ENCODE results near the gene TFAP2D.

TFAP2D gene

GRCh38 chr6:50780382-50780781, 67.1 kb downstream of the TFAP2D start:
- Histone ChIP-seq H3K27me3 (replicated peaks; ENCODE audit: control insufficient read depth, insufficient read depth, low read length, poor library complexity, severe bottlenecking) (no peaks in the 10 kb centered on the region), H3K27ac (ENCODE audit: insufficient read depth, low read length, poor library complexity, severe bottlenecking) (no peak overlapping the region), H3K36me3 (ENCODE audit: control insufficient read depth, insufficient read depth, low read length) (no peaks in the 10 kb centered on the region), H3K4me1 (ENCODE audit: control insufficient read depth, insufficient read depth, low read length, poor library complexity, severe bottlenecking) (no peaks in the 10 kb centered on the region), H3K9me3 (ENCODE audit: control insufficient read depth, low read length) (no peaks in the 10 kb centered on the region), H3K4me3 (ENCODE audit: insufficient read depth, low read depth, low read length, poor library complexity, severe bottlenecking) (no peak overlapping the region)
- DNase-seq, result no peak

GRCh38 chr6:50785921-50786320, 72.6 kb downstream of the TFAP2D start:
- Histone ChIP-seq H3K36me3 (ENCODE audit: control insufficient read depth, insufficient read depth, low read length) (no peaks in the 10 kb centered on the region), H3K4me1 (ENCODE audit: control insufficient read depth, insufficient read depth, low read length, poor library complexity, severe bottlenecking) (no peaks in the 10 kb centered on the region), H3K9me3 (ENCODE audit: control insufficient read depth, low read length) (no peaks in the 10 kb centered on the region), H3K27me3 (replicated peaks; ENCODE audit: control insufficient read depth, insufficient read depth, low read length, poor library complexity, severe bottlenecking) (no peaks in the 10 kb centered on the region), H3K27ac (ENCODE audit: insufficient read depth, low read length, poor library complexity, severe bottlenecking) (no peak overlapping the region), H3K4me3 (ENCODE audit: insufficient read depth, low read depth, low read length, poor library complexity, severe bottlenecking) (no peak overlapping the region)
- no peak for DNase-seq

GRCh38 chr6:50791900-50792508, 78.7 kb downstream of the TFAP2D start:
- H3K27ac ChIP-seq (ENCODE audit: insufficient read depth, low read length, poor library complexity, severe bottlenecking), result no peak overlapping the region
- no peak overlapping the region for H3K4me3 ChIP-seq (ENCODE audit: insufficient read depth, low read depth, low read length, poor library complexity, severe bottlenecking)
- H3K4me1 ChIP-seq (ENCODE audit: control insufficient read depth, insufficient read depth, low read length, poor library complexity, severe bottlenecking), result no peaks in the 10 kb centered on the region
- no peaks in the 10 kb centered on the region for H3K9me3 ChIP-seq (ENCODE audit: control insufficient read depth, low read length)
- H3K36me3 ChIP-seq (ENCODE audit: control insufficient read depth, insufficient read depth, low read length), result no peaks in the 10 kb centered on the region
- DNase-seq, result no peak
- H3K27me3 ChIP-seq (replicated peaks; ENCODE audit: control insufficient read depth, insufficient read depth, low read length, poor library complexity, severe bottlenecking), result no peaks in the 10 kb centered on the region

GRCh38 chr6:50792771-50793170, 79.4 kb downstream of the TFAP2D start:
- H3K27me3 ChIP-seq (replicated peaks; ENCODE audit: control insufficient read depth, insufficient read depth, low read length, poor library complexity, severe bottlenecking), result no peaks in the 10 kb centered on the region
- H3K4me1 ChIP-seq (ENCODE audit: control insufficient read depth, insufficient read depth, low read length, poor library complexity, severe bottlenecking), result no peaks in the 10 kb centered on the region
- H3K9me3 ChIP-seq (ENCODE audit: control insufficient read depth, low read length), result no peaks in the 10 kb centered on the region
- H3K27ac ChIP-seq (ENCODE audit: insufficient read depth, low read length, poor library complexity, severe bottlenecking), result no peak overlapping the region
- DNase-seq, result no peak
- H3K36me3 ChIP-seq (ENCODE audit: control insufficient read depth, insufficient read depth, low read length), result no peaks in the 10 kb centered on the region
- H3K4me3 ChIP-seq (ENCODE audit: insufficient read depth, low read depth, low read length, poor library complexity, severe bottlenecking), result no peak overlapping the region

GRCh38 chr6:50795574-50795973, 82.2 kb downstream of the TFAP2D start:
- no peaks in the 10 kb centered on the region for H3K9me3 ChIP-seq (ENCODE audit: control insufficient read depth, low read length)
- DNase-seq, result no peak

GRCh38 chr6:50804283-50804682, 91.0 kb downstream of the TFAP2D start:
- H3K4me1 ChIP-seq (ENCODE audit: control insufficient read depth, insufficient read depth, low read length, poor library complexity, severe bottlenecking), result no peaks in the 10 kb centered on the region
- no peak overlapping the region for H3K27ac ChIP-seq (ENCODE audit: insufficient read depth, low read length, poor library complexity, severe bottlenecking)
- DNase-seq, result no peak
- no peak overlapping the region for H3K4me3 ChIP-seq (ENCODE audit: insufficient read depth, low read depth, low read length, poor library complexity, severe bottlenecking)
- no peaks in the 10 kb centered on the region for H3K36me3 ChIP-seq (ENCODE audit: control insufficient read depth, insufficient read depth, low read length)
- H3K9me3 ChIP-seq (ENCODE audit: control insufficient read depth, low read length), result no peaks in the 10 kb centered on the region
- no peaks in the 10 kb centered on the region for H3K27me3 ChIP-seq (replicated peaks; ENCODE audit: control insufficient read depth, insufficient read depth, low read length, poor library complexity, severe bottlenecking)

More at GRCh38 chr6:50795574-50795973, 82.2 kb downstream of the TFAP2D start:
- Histone ChIP-seq H3K36me3 (ENCODE audit: control insufficient read depth, insufficient read depth, low read length) (no peaks in the 10 kb centered on the region), H3K27me3 (replicated peaks; ENCODE audit: control insufficient read depth, insufficient read depth, low read length, poor library complexity, severe bottlenecking) (no peaks in the 10 kb centered on the region), H3K4me1 (ENCODE audit: control insufficient read depth, insufficient read depth, low read length, poor library complexity, severe bottlenecking) (no peaks in the 10 kb centered on the region), H3K4me3 (ENCODE audit: insufficient read depth, low read depth, low read length, poor library complexity, severe bottlenecking) (no peak overlapping the region), H3K27ac (ENCODE audit: insufficient read depth, low read length, poor library complexity, severe bottlenecking) (no peak overlapping the region)

GRCh38 chr6:50807035-50807434, 93.7 kb downstream of the TFAP2D start:
- Histone ChIP-seq H3K36me3 (ENCODE audit: control insufficient read depth, insufficient read depth, low read length) (no peaks in the 10 kb centered on the region), H3K9me3 (ENCODE audit: control insufficient read depth, low read length) (no peaks in the 10 kb centered on the region), H3K27ac (ENCODE audit: insufficient read depth, low read length, poor library complexity, severe bottlenecking) (no peak overlapping the region), H3K4me1 (ENCODE audit: control insufficient read depth, insufficient read depth, low read length, poor library complexity, severe bottlenecking) (no peaks in the 10 kb centered on the region), H3K4me3 (ENCODE audit: insufficient read depth, low read depth, low read length, poor library complexity, severe bottlenecking) (no peak overlapping the region), H3K27me3 (replicated peaks; ENCODE audit: control insufficient read depth, insufficient read depth, low read length, poor library complexity, severe bottlenecking) (no peaks in the 10 kb centered on the region)
- no peak for DNase-seq

- Histone ChIP-seq H3K27me3 (replicated peaks; ENCODE audit: control insufficient read depth, insufficient read depth, low read length, poor library complexity, severe bottlenecking) (peaks cover 2% of the 10 kb centered on the region), H3K36me3 (ENCODE audit: control insufficient read depth, insufficient read depth, low read length) (no peaks in the 10 kb centered on the region), H3K9me3 (ENCODE audit: control insufficient read depth, low read length) (no peaks in the 10 kb centered on the region), H3K4me1 (ENCODE audit: control insufficient read depth, insufficient read depth, low read length, poor library complexity, severe bottlenecking) (no peaks in the 10 kb centered on the region), H3K27ac (ENCODE audit: insufficient read depth, low read length, poor library complexity, severe bottlenecking) (no peak overlapping the region), H3K4me3 (ENCODE audit: insufficient read depth, low read depth, low read length, poor library complexity, severe bottlenecking) (peak overlapping the region; percentile 48)
- DNase-seq, result no peak
These were observed 102.2 kb downstream of the TFAP2D start for GRCh38 chr6:50815436-50816114.

GRCh38 chr6:50816115-50816675, 102.9 kb downstream of the TFAP2D start:
- Histone ChIP-seq H3K36me3 (ENCODE audit: control insufficient read depth, insufficient read depth, low read length) (no peaks in the 10 kb centered on the region), H3K4me3 (ENCODE audit: insufficient read depth, low read depth, low read length, poor library complexity, severe bottlenecking) (peak overlapping the region; percentile 48), H3K27ac (ENCODE audit: insufficient read depth, low read length, poor library complexity, severe bottlenecking) (no peak overlapping the region), H3K9me3 (ENCODE audit: control insufficient read depth, low read length) (no peaks in the 10 kb centered on the region), H3K4me1 (ENCODE audit: control insufficient read depth, insufficient read depth, low read length, poor library complexity, severe bottlenecking) (no peaks in the 10 kb centered on the region), H3K27me3 (replicated peaks; ENCODE audit: control insufficient read depth, insufficient read depth, low read length, poor library complexity, severe bottlenecking) (peaks cover 5% of the 10 kb centered on the region)
- DNase-seq, result peak in 1 of 3 donors; percentile 25

- Histone ChIP-seq H3K4me3 (ENCODE audit: insufficient read depth, low read depth, low read length, poor library complexity, severe bottlenecking) (no peak overlapping the region), H3K36me3 (ENCODE audit: control insufficient read depth, insufficient read depth, low read length) (no peaks in the 10 kb centered on the region), H3K9me3 (ENCODE audit: control insufficient read depth, low read length) (no peaks in the 10 kb centered on the region), H3K4me1 (ENCODE audit: control insufficient read depth, insufficient read depth, low read length, poor library complexity, severe bottlenecking) (no peaks in the 10 kb centered on the region), H3K27me3 (replicated peaks; ENCODE audit: control insufficient read depth, insufficient read depth, low read length, poor library complexity, severe bottlenecking) (peaks cover 11% of the 10 kb centered on the region), H3K27ac (ENCODE audit: insufficient read depth, low read length, poor library complexity, severe bottlenecking) (no peak overlapping the region)
- no peak for DNase-seq
These were observed 103.8 kb downstream of the TFAP2D start for GRCh38 chr6:50816947-50817645.

All from effector memory CD4-positive, alpha-beta T cell (primary cell).